ENCODE results near the gene IRF4.
A peak's percentile ranks its signal among the peaks of the same experiment; 100 is the strongest.

Gene IRF4

DNA sequence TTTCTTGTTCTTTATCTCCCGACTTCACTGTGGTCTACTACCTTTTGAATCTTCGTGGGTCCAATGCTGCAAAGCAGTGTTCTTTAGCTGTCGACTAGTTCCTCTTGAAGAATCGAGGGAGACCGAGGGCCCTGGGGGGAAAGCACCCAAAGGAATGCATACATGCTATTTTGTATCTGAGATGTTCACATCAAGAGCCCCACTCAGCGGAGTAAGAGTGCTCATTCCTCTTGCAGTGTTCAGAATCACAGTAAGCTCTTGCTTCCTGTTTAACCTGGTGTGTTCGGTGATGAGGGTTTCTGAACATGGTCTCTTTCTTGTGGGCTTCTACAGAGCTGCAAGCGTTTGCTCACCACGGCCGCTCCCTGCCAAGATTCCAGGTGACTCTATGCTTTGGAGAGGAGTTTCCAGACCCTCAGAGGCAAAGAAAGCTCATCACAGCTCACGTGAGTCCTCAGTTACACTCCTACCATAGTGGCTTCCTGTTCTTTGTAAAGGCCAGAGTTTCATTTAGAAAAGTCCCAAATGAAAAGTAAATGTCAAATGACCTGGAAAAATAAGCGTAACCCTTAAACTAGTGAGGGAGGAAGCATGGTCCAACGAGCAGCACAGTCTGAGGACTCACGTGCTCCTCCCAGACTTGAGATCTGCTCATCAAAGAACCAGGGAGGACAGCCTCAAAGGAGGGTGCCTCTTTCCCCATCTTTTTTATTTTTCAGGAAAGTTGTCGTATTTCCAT, 13.3 kb downstream of the IRF4 start:
- POLR2A ChIA-PET, result no interaction called here
- CTCF ChIA-PET, result interaction anchor here (1.2 to 1.3 kb wide), 2 partner anchors 22 to 216 kb away, joined by 3 read pairs; no protein-coding TSS in a partner anchor
- H3K36me3 ChIP-seq (ENCODE audit: control insufficient read depth in 2 of 2, insufficient read depth in 1 of 2, low read length in 2 of 2), result no peaks in the 10 kb centered on the region
- no peaks in the 10 kb centered on the region for H3K4me1 ChIP-seq (ENCODE audit: control insufficient read depth, insufficient read depth, low read length)
- TF ChIP-seq ZNF707 (tag by site-specific recombination; IDR thresholded peaks at IDR 0.05) (no peak), ZNF621 (tag by site-specific recombination; IDR thresholded peaks at IDR 0.05) (no peak), GFI1B (tag by site-specific recombination; IDR thresholded peaks at IDR 0.05) (no peak), ZNF37A (tag by site-specific recombination; IDR thresholded peaks at IDR 0.05) (no peak), SETDB1 (IDR thresholded peaks at IDR 0.05; ENCODE audit: insufficient read length, low read length) (peak; percentile 50), ZNF274 (IDR thresholded peaks at IDR 0.05; ENCODE audit: low read length) (no peak), ZNF274 (tag by site-specific recombination; IDR thresholded peaks at IDR 0.05; ENCODE audit: borderline replicate concordance) (peak; percentile 86; the same call in 1 of the 2 replicates), MEIS1 (CRISPR knock-in tag; IDR thresholded peaks at IDR 0.05; ENCODE audit: borderline replicate concordance) (no peak), ZBTB20 (tag by site-specific recombination; IDR thresholded peaks at IDR 0.05) (no peak), ZNF777 (tag by site-specific recombination; IDR thresholded peaks at IDR 0.05; ENCODE audit: borderline replicate concordance) (no peak), ZNF449 (tag by site-specific recombination; IDR thresholded peaks at IDR 0.05) (no peak), ZNF416 (tag by site-specific recombination; IDR thresholded peaks at IDR 0.05) (no peak), PBX3 (CRISPR knock-in tag; IDR thresholded peaks at IDR 0.05) (no peak), ZBTB8A (tag by site-specific recombination; IDR thresholded peaks at IDR 0.05) (no peak), ZSCAN16 (tag by site-specific recombination; IDR thresholded peaks at IDR 0.05) (no peak), ZNF561 (tag by site-specific recombination; IDR thresholded peaks at IDR 0.05; ENCODE audit: borderline replicate concordance) (no peak), ZNF514 (tag by site-specific recombination; IDR thresholded peaks at IDR 0.05) (no peak)
- TF ChIP-seq, protein P1, sequence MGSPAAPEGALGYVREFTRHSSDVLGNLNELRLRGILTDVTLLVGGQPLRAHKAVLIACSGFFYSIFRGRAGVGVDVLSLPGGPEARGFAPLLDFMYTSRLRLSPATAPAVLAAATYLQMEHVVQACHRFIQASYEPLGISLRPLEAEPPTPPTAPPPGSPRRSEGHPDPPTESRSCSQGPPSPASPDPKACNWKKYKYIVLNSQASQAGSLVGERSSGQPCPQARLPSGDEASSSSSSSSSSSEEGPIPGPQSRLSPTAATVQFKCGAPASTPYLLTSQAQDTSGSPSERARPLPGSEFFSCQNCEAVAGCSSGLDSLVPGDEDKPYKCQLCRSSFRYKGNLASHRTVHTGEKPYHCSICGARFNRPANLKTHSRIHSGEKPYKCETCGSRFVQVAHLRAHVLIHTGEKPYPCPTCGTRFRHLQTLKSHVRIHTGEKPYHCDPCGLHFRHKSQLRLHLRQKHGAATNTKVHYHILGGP (tag by site-specific recombination; IDR thresholded peaks at IDR 0.05), result no peak
- H3K4me3 ChIP-seq (ENCODE audit: low read depth, low read length), result no peak overlapping the region
- no peak overlapping the region for H3K27ac ChIP-seq (ENCODE audit: extremely low read depth, low read depth, low read length)
- H3K9me3 ChIP-seq (ENCODE audit: control insufficient read depth, insufficient read depth, low read depth, low read length), result no peaks in the 10 kb centered on the region

DNA sequence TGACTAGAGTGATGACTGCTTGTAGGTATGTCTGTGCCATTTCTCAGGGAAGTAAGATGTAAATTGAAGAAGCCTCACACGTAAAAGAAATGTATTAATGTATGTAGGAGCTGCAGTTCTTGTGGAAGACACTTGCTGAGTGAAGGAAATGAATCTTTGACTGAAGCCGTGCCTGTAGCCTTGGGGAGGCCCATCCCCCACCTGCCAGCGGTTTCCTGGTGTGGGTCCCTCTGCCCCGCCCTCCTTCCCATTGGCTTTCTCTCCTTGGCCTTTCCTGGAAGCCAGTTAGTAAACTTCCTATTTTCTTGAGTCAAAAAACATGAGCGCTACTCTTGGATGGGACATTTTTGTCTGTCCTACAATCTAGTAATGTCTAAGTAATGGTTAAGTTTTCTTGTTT, 16.6 kb downstream of the IRF4 start:
- H3K36me3 ChIP-seq (ENCODE audit: control insufficient read depth in 2 of 2, insufficient read depth in 1 of 2, low read length in 2 of 2), result no peaks in the 10 kb centered on the region
- H3K9me3 ChIP-seq (ENCODE audit: control insufficient read depth, insufficient read depth, low read depth, low read length), result no peaks in the 10 kb centered on the region
- ChIA-PET CTCF (interaction anchor here (0.7 to 7.8 kb wide), 14 partner anchors 9 to 224 kb away, joined by 3 to 106 read pairs (median 4); partner anchors contain the start of gene IRF4), POLR2A (no interaction called here)
- H3K4me1 ChIP-seq (ENCODE audit: control insufficient read depth, insufficient read depth, low read length), result peaks cover 6% of the 10 kb centered on the region
- no peak overlapping the region for H3K27ac ChIP-seq (ENCODE audit: extremely low read depth, low read depth, low read length)
- TF ChIP-seq GLI4 (tag by site-specific recombination; IDR thresholded peaks at IDR 0.05) (no peak), ZNF157 (tag by site-specific recombination; IDR thresholded peaks at IDR 0.05) (no peak), ZBTB48 (tag by site-specific recombination; IDR thresholded peaks at IDR 0.05) (no peak), ZNF747 (tag by site-specific recombination; IDR thresholded peaks at IDR 0.05) (no peak), ZNF433 (tag by site-specific recombination; IDR thresholded peaks at IDR 0.05; ENCODE audit: low read depth) (no peak)
- H3K4me3 ChIP-seq (ENCODE audit: low read depth, low read length), result no peak overlapping the region
